SU-DHL-6 (cell line): ENCODE results near the gene ST6GALNAC3.

Experiments used
- CTCF ChIP-seq: fragments of 200-600 bp; sonication (generic); IDR thresholded peaks from one replicate; pipeline ENCODE4 v1.5.1; 2017; ENCODE audit warnings: antibody characterized with exemption, mild to moderate bottlenecking, low read length, moderate library complexity; ENCODE audit not compliant: insufficient read depth, poor library complexity, severe bottlenecking
- EZH2phosphoT487 ChIP-seq: fragments of 200-600 bp; sonication (generic), shearing (Covaris generic); conservative IDR thresholded peaks from 2 replicates; pipeline ENCODE4 v1.6.1; 2018; ENCODE audit warnings: mild to moderate bottlenecking, antibody characterized with exemption, low read length, moderate library complexity, mixed read lengths

GRCh38 chr1:76463849-76464248, 389.3 kb downstream of the ST6GALNAC3 start:
- TF ChIP-seq EZH2phosphoT487 = no peak
- no peak for TF ChIP-seq CTCF
